H1 (cell line): ENCODE data around the gene ZSCAN25. TPM values are rescaled to one million over a fixed set of nuclear protein-coding genes. Genes with fewer than 3 reads are reported as not detected.

ENCODE experiments used
- CTCF ChIA-PET: fragments of 300-600 bp; sonication (Branson Sonifier 250); formaldehyde crosslinking; loops from one replicate; lab custom pipeline; 2021; ENCODE audit not compliant: partially characterized antibody; lab: Charles Lee
- POLR2A ChIA-PET: fragments of 300-600 bp; sonication (Branson Sonifier 250); formaldehyde crosslinking; loops from one replicate; lab custom pipeline; 2021; ENCODE audit warnings: inconsistent platforms; ENCODE audit not compliant: partially characterized antibody; lab: Charles Lee
- DNase-seq, 2 experiments: peaks; one replicate each; pipeline versions ENCODE4 v3.0.0 to v3.0.0-alpha.2; 2010 to 2022; ENCODE audit warnings: low spot score in 2 of 2, low read depth in 1 of 2, mixed read lengths in 1 of 2
- FAIRE-seq: peaks from 2 replicates; lab custom pipeline; 2011; peaks lifted over from hg19 to GRCh38; lab: Jason Lieb, UNC
- H2AFZ ChIP-seq: 2 replicates; pipeline ENCODE4 v1.8.1; 2012; ENCODE audit warnings: low read length, inconsistent platforms
- H2AK5ac ChIP-seq: 2 replicates; pipeline ENCODE4 v1.6.1; 2013; ENCODE audit warnings: low read depth, low read length
- H2BK120ac ChIP-seq: replicated peaks from 2 replicates; pipeline ENCODE3; 2013; ENCODE audit warnings: low read depth, low read length, inconsistent platforms
- H2BK12ac ChIP-seq: 2 replicates; pipeline ENCODE4 v1.6.1; 2013; ENCODE audit warnings: low read depth, low read length
- H2BK15ac ChIP-seq: 2 replicates; pipeline ENCODE4 v1.6.1; 2013; ENCODE audit warnings: low read length
- H2BK20ac ChIP-seq: 2 replicates; pipeline ENCODE4 v1.6.1; 2013; ENCODE audit warnings: low read length
- H2BK5ac ChIP-seq: 2 replicates; pipeline ENCODE4 v1.6.1; 2013; ENCODE audit warnings: low read depth, low read length
- H3K14ac ChIP-seq: 2 replicates; pipeline ENCODE4 v1.6.1; 2013; ENCODE audit warnings: inconsistent platforms; ENCODE audit not compliant: insufficient read length
- H3K18ac ChIP-seq: 2 replicates; pipeline ENCODE4 v1.6.1; 2013; ENCODE audit warnings: low read length; ENCODE audit errors: extremely low read depth
- H3K23ac ChIP-seq: 2 replicates; pipeline ENCODE4 v1.6.1; 2013; ENCODE audit warnings: inconsistent platforms; ENCODE audit not compliant: insufficient read length
- H3K23me2 ChIP-seq: 2 replicates; pipeline ENCODE4 v1.6.1; 2013; ENCODE audit warnings: low read depth, low read length
- H3K27ac ChIP-seq: 2 replicates; pipeline ENCODE4 v1.6.1; 2011; ENCODE audit warnings: low read depth, low read length, inconsistent platforms
- H3K27me3 ChIP-seq, 4 experiments: replicated peaks in 1 of 4; 1 replicate in 1 of 4; 2 replicates in 3 of 4; pipeline versions ENCODE4 v1.6.1 to v1.8.1; 2011 to 2013; ENCODE audit warnings: low read length in 3 of 4, mild to moderate bottlenecking in 3 of 4, inconsistent platforms in 2 of 4, mixed read lengths in 2 of 4, moderate library complexity in 1 of 4; ENCODE audit not compliant: control insufficient read depth in 3 of 4, insufficient read depth in 3 of 4; ENCODE audit errors: extremely low read depth in 1 of 4
- H3K36me3 ChIP-seq, 4 experiments: 2 replicates each; pipeline versions ENCODE4 v1.6.1 to v1.8.1; 2011 to 2013; ENCODE audit warnings: mild to moderate bottlenecking in 4 of 4, low read length in 3 of 4, moderate library complexity in 2 of 4, control low read depth in 1 of 4, inconsistent platforms in 1 of 4; ENCODE audit not compliant: insufficient read depth in 4 of 4, control insufficient read depth in 2 of 4
- H3K4ac ChIP-seq: replicated peaks from 2 replicates; pipeline ENCODE3; 2013; ENCODE audit warnings: low read length, low read depth, mixed read lengths, inconsistent platforms; ENCODE audit not compliant: insufficient read length
- H3K4me1 ChIP-seq, 4 experiments: replicated peaks in 1 of 4; 1 replicate in 1 of 4; 2 replicates in 3 of 4; pipeline versions ENCODE4 v1.6.1 to v1.8.1; 2011 to 2013; ENCODE audit warnings: low read length in 3 of 4, inconsistent platforms in 2 of 4, mixed read lengths in 1 of 4; ENCODE audit not compliant: insufficient read depth in 4 of 4, control insufficient read depth in 3 of 4
- H3K4me2 ChIP-seq, 2 experiments: 2 replicates each; pipeline versions ENCODE4 v1.6.1 to v1.8.1; 2011 to 2013; ENCODE audit warnings: low read depth in 2 of 2, low read length in 2 of 2, control low read depth in 1 of 2, inconsistent platforms in 1 of 2, mild to moderate bottlenecking in 1 of 2; ENCODE audit not compliant: insufficient read depth in 1 of 2
- H3K4me3 ChIP-seq, 4 experiments: fragments of 200-600, 300-600 bp in 1 of 4; sonication (generic), shearing (Covaris generic), sonication (Bioruptor Twin) in 1 of 4; 2 replicates each; pipeline versions ENCODE4 v1.5.1 to v1.8.1; 2011 to 2016; ENCODE audit warnings: low read length in 4 of 4, low read depth in 3 of 4, control low read depth in 2 of 4, inconsistent platforms in 2 of 4, mild to moderate bottlenecking in 2 of 4, mixed read lengths in 1 of 4, moderate library complexity in 1 of 4; ENCODE audit not compliant: insufficient read depth in 2 of 4; ENCODE audit errors: extremely low read depth in 1 of 4
- H3K56ac ChIP-seq: replicated peaks from 2 replicates; pipeline ENCODE3; 2013; ENCODE audit warnings: low read depth, mild to moderate bottlenecking, mixed read lengths, low read length, inconsistent platforms; ENCODE audit not compliant: insufficient read length
- H3K79me1 ChIP-seq: 2 replicates; pipeline ENCODE4 v1.6.1; 2013; ENCODE audit warnings: low read depth, low read length, control low read depth
- H3K79me2 ChIP-seq, 2 experiments: 2 replicates each; pipeline versions ENCODE4 v1.6.1 to v1.8.1; 2012 to 2013; ENCODE audit warnings: low read length in 2 of 2, mild to moderate bottlenecking in 2 of 2, inconsistent platforms in 1 of 2; ENCODE audit not compliant: insufficient read depth in 2 of 2, control insufficient read depth in 1 of 2
- H3K9ac ChIP-seq, 4 experiments: replicated peaks in 1 of 4; 1 replicate in 1 of 4; 2 replicates in 3 of 4; pipeline versions ENCODE4 v1.6.1 to v1.8.1; 2011 to 2013; ENCODE audit warnings: low read depth in 3 of 4, low read length in 3 of 4, control low read depth in 2 of 4, mild to moderate bottlenecking in 2 of 4, moderate library complexity in 2 of 4, inconsistent platforms in 1 of 4; ENCODE audit errors: extremely low read depth in 1 of 4
- H3K9me3 ChIP-seq, 2 experiments: 2 replicates each; pipeline versions ENCODE4 v1.6.1 to v1.8.1; 2012 to 2013; ENCODE audit warnings: mild to moderate bottlenecking in 2 of 2, moderate library complexity in 2 of 2, control low read depth in 1 of 2, inconsistent platforms in 1 of 2, low read depth in 1 of 2, low read length in 1 of 2, mixed read lengths in 1 of 2; ENCODE audit not compliant: insufficient read depth in 2 of 2
- H4K20me1 ChIP-seq, 2 experiments: replicated peaks in 1 of 2; 2 replicates each; pipeline versions ENCODE3 to v1.8.1; 2011 to 2013; ENCODE audit warnings: inconsistent platforms in 2 of 2, low read length in 2 of 2, mild to moderate bottlenecking in 1 of 2; ENCODE audit not compliant: insufficient read depth in 2 of 2, control insufficient read depth in 1 of 2
- H4K5ac ChIP-seq: 2 replicates; pipeline ENCODE4 v1.6.1; 2013; ENCODE audit warnings: low read length, low read depth, mixed read lengths, inconsistent platforms; ENCODE audit not compliant: insufficient read length
- H4K8ac ChIP-seq: 2 replicates; pipeline ENCODE4 v1.8.0; 2013; ENCODE audit warnings: mild to moderate bottlenecking, moderate library complexity, low read length, inconsistent platforms; ENCODE audit not compliant: insufficient read depth; ENCODE audit errors: extremely low read depth
- H4K91ac ChIP-seq: replicated peaks from 2 replicates; pipeline ENCODE3; 2013; ENCODE audit warnings: low read length, mixed read lengths, inconsistent platforms; ENCODE audit not compliant: insufficient read length
- CREB1 ChIP-seq: IDR thresholded peaks from 2 replicates; pipeline ENCODE4 v1.6.1; 2012; ENCODE audit warnings: inconsistent platforms
- EP300 ChIP-seq, 2 experiments: IDR thresholded peaks; 1 replicate in 1 of 2; 2 replicates in 1 of 2; pipeline ENCODE4 v1.6.1; 2011 to 2012; ENCODE audit warnings: low read depth in 2 of 2, low read length in 2 of 2, mild to moderate bottlenecking in 2 of 2, borderline replicate concordance in 1 of 2, inconsistent platforms in 1 of 2, moderate library complexity in 1 of 2
- EZH2 ChIP-seq: fragments of 200-600 bp; sonication (generic); IDR thresholded peaks from 2 replicates; pipeline ENCODE4 v1.7.1; 2012; ENCODE audit warnings: low read depth, mild to moderate bottlenecking, moderate library complexity, low read length, inconsistent platforms; ENCODE audit not compliant: severe bottlenecking
- KDM1A ChIP-seq: fragments of 200-600, 300-600 bp; sonication (generic); IDR thresholded peaks from 2 replicates; pipeline ENCODE4 v1.7.1; 2016; ENCODE audit warnings: mild to moderate bottlenecking, low read length, borderline replicate concordance
- KDM5A ChIP-seq: fragments of 200-600 bp; IDR thresholded peaks from 2 replicates; pipeline ENCODE4 v1.7.1; 2012; ENCODE audit warnings: mild to moderate bottlenecking, low read length, inconsistent platforms, mixed read lengths
- MAX ChIP-seq: IDR thresholded peaks from 2 replicates; pipeline ENCODE4 v1.6.1; 2012; ENCODE audit warnings: inconsistent platforms
- SAP30 ChIP-seq: fragments of 300-600 bp; sonication (generic); IDR thresholded peaks from 2 replicates; pipeline ENCODE4 v1.7.1; 2012; ENCODE audit warnings: low read length, moderate library complexity, mild to moderate bottlenecking, inconsistent platforms; ENCODE audit not compliant: insufficient read depth, insufficient replicate concordance
- TEAD4 ChIP-seq: IDR thresholded peaks from 2 replicates; pipeline ENCODE4 v1.6.1; 2012; ENCODE audit warnings: low read depth, low read length, inconsistent platforms, mixed read lengths
- USF2 ChIP-seq: IDR thresholded peaks from 2 replicates; pipeline ENCODE4 v1.6.1; 2011; ENCODE audit warnings: low read length, improper control_type of control experiment
- ZNF274 ChIP-seq: IDR thresholded peaks from 2 replicates; pipeline ENCODE4 v1.7.0; 2012; ENCODE audit warnings: low read length, borderline replicate concordance; ENCODE audit errors: extremely low read depth
- WGBS, 2 experiments: shearing (Covaris generic) in 1 of 2; methylation state at CpG; one replicate each; pipeline versions ENCODE4 v1.1.6 to v1.1.7; 2013 to 2015; ENCODE audit warnings: low lambda C conversion rate in 2 of 2, mixed read lengths in 2 of 2, inconsistent platforms in 1 of 2, low coverage in 1 of 2, missing lambda C conversion rate in 1 of 2; ENCODE audit not compliant: insufficient replicate concordance in 2 of 2, insufficient coverage in 1 of 2, insufficient read length in 1 of 2; ENCODE audit errors: extremely low coverage in 1 of 2, missing lambda C conversion rate in 1 of 2; 5-methylcytosine and 5-hydroxymethylcytosine counted together
- polyA plus RNA-seq, 7 experiments: library from polyadenylated mRNA; depleted of rRNA in 3 of 7; stranded (reverse) in 5 of 7; unstranded in 2 of 7; fragments of >200 nt in 5 of 7; fragments of 200-250 nt in 2 of 7; gene quantifications; 1 replicate in 5 of 7; 2 replicates in 1 of 7; 4 replicates in 1 of 7; pipeline versions ENCODE4 v1.2.1 to v1.2.3, GENCODE V29; 2011 to 2013; ENCODE audit warnings: missing spikeins in 2 of 7, mixed read lengths in 2 of 7
- total RNA-seq: library from RNA; stranded (reverse); fragmentation: NEBNext Ultra II Directional; extraction: Animal tissue kit (Norgen Biotek cat#: 25700); gene quantifications from 2 replicates; pipeline ENCODE4 v1.2.1, GENCODE V29; 2021

Gene ZSCAN25
- total and polyA plus RNA-seq, 2 of the 8 experiments (the other 6 are each of a cell fraction or from before 2014, with no cell fraction given): 10.1 to 18.6 TPM

GRCh38 chr7:99645590-99645989 is 28.8 kb downstream of the ZSCAN25 start:
- Histone ChIP-seq H3K4me2 (no peak overlapping the region), H3K23me2 (no peaks in the 10 kb centered on the region), H3K14ac (no peak overlapping the region), H3K27me3 (no peaks in the 10 kb centered on the region), H4K8ac (no peak overlapping the region), H3K79me2 (no peaks in the 10 kb centered on the region), H4K91ac (no peak overlapping the region), H3K56ac (no peak overlapping the region), H2BK12ac (no peak overlapping the region), H2AFZ (no peak overlapping the region), H3K36me3 (0 out of 8 replicates have a peak, but pooled peaks cover 0 to 3% (median 0%) of the 10 kb centered on the region in 4 experiments), H3K27ac (no peak overlapping the region), H3K4me1 (no peaks in the 10 kb centered on the region), H2AK5ac (no peak overlapping the region), H2BK20ac (no peak overlapping the region), H3K23ac (no peak overlapping the region), H2BK15ac (no peak overlapping the region), H2BK120ac (no peak overlapping the region), H4K20me1 (no peaks in the 10 kb centered on the region), H3K4ac (no peak overlapping the region), H3K9me3 (no peaks in the 10 kb centered on the region), H3K4me3 (no peak overlapping the region), H2BK5ac (no peak overlapping the region), H3K79me1 (no peaks in the 10 kb centered on the region; the same call in 1 of the 2 replicates), H4K5ac (no peak overlapping the region), H3K18ac (no peak overlapping the region), H3K9ac (no peak overlapping the region)
- no peak for DNase-seq
- ChIA-PET POLR2A (no interaction called here), CTCF (no interaction called here)
- TF ChIP-seq KDM5A: no peak
- TF ChIP-seq USF2: no peak
- TF ChIP-seq EZH2: no peak
- TF ChIP-seq SAP30: no peak
- TF ChIP-seq CREB1: no peak
- no peak for TF ChIP-seq ZNF274
- no peak for TF ChIP-seq EP300 (IDR thresholded peaks at IDR 0.05; ENCODE audit: borderline replicate concordance in 1 of 2, low read depth in 2 of 2, low read length in 2 of 2)
- no peak for TF ChIP-seq TEAD4
- TF ChIP-seq KDM1A: no peak
- no peak for TF ChIP-seq MAX
- WGBS, 2 experiments: 92% methylated on average over 1 of the region's 1 CpG; no CpG with 5 or more reads in 1 of the 2 experiments
- FAIRE-seq: no peak
